ENCODE data around the gene INTS13. TPM values are rescaled to one million over a fixed set of nuclear protein-coding genes. Genes with fewer than 3 reads are reported as not detected.
A peak's percentile ranks its signal among the peaks of the same experiment; 100 is the strongest.

INTS13 gene
- total RNA-seq, 4 donors from 2014 or later: 6.4 to 120 (median 15.7) TPM

- 95 to 100% methylated on average over 5 of the region's 5 CpGs for WGBS, 2 donors (ENCODE audit: low coverage in 1 of 2)
Measured at GRCh38 chr12:26890784-26891183, 47.0 kb downstream of the INTS13 start.

GRCh38 chr12:26884765-26885576, 52.8 kb downstream of the INTS13 start:
- no peak overlapping the region for H3K4me3 ChIP-seq
- in situ Hi-C loops (cut with MboI; ENCODE audit: low pct_ligation_motif_present in 1 of 4, low pct_unique_long_range_greater_than_20kb in 1 of 4, low sequenced_read_pairs in 3 of 4): no loop called here

More at GRCh38 chr12:26890784-26891183, 47.0 kb downstream of the INTS13 start:
- in situ Hi-C loops (cut with MboI; ENCODE audit: low pct_ligation_motif_present in 1 of 4, low pct_unique_long_range_greater_than_20kb in 1 of 4, low sequenced_read_pairs in 3 of 4) (no loop called here), intact Hi-C loops (cut with DNase I; ENCODE audit: low total_unique reads) (no loop called here)
- TF ChIP-seq CTCF (IDR thresholded peaks at IDR 0.05) (no peak), EP300 (IDR thresholded peaks at IDR 0.05; ENCODE audit: low read depth) (no peak), POLR2A (IDR thresholded peaks at IDR 0.05) (no peak), POLR2AphosphoS5 (IDR thresholded peaks at IDR 0.05) (no peak)
- Histone ChIP-seq H3K27ac (no peak overlapping the region), H3K4me3 (no peak overlapping the region), H3K9me3 (no peaks in the 10 kb centered on the region), H3K36me3 (no peaks in the 10 kb centered on the region), H3K4me1 (no peaks in the 10 kb centered on the region), H3K27me3 (no peaks in the 10 kb centered on the region)
- DNase-seq: no peak

GRCh38 chr12:26880625-26881024, 57.2 kb downstream of the INTS13 start:
- DNase-seq: no peak
- Histone ChIP-seq H3K27ac (no peak overlapping the region), H3K4me1 (peaks cover 6 to 14% (median 11%) of the 10 kb centered on the region in 4 donors)

More at GRCh38 chr12:26884765-26885576, 52.8 kb downstream of the INTS13 start:
- Histone ChIP-seq H3K36me3 (no peaks in the 10 kb centered on the region), H3K4me1 (peaks cover 0 to 3% (median 2%) of the 10 kb centered on the region in 4 donors), H3K9me3 (no peaks in the 10 kb centered on the region), H3K27ac (no peak overlapping the region), H3K27me3 (no peaks in the 10 kb centered on the region)
- DNase-seq: peak; percentile 89
- 10 to 15% methylated on average over 6 to 16 of the region's 16 CpGs for WGBS, 2 donors (ENCODE audit: low coverage in 1 of 2)
- intact Hi-C loops (cut with DNase I; ENCODE audit: low total_unique reads): loop anchor here (5.0 kb wide), 1 partner anchor 33 kb away; no protein-coding TSS in a partner anchor
- TF ChIP-seq EP300 (IDR thresholded peaks at IDR 0.05; ENCODE audit: low read depth) (no peak), CTCF (IDR thresholded peaks at IDR 0.05) (peak; percentile 92 to 97 (median 95))

More at GRCh38 chr12:26880625-26881024, 57.2 kb downstream of the INTS13 start:
- no peaks in the 10 kb centered on the region for H3K36me3 ChIP-seq
- intact Hi-C loops (cut with DNase I; ENCODE audit: low total_unique reads): no loop called here
- H3K4me3 ChIP-seq: no peak overlapping the region
- 70% methylated on average over 2 of the region's 2 CpGs; no CpG with 5 or more reads in 1 of the 2 donors for WGBS, 2 donors (ENCODE audit: low coverage in 1 of 2)
- in situ Hi-C loops (cut with MboI; ENCODE audit: low pct_ligation_motif_present in 1 of 4, low pct_unique_long_range_greater_than_20kb in 1 of 4, low sequenced_read_pairs in 3 of 4): no loop called here
- no peaks in the 10 kb centered on the region for H3K9me3 ChIP-seq
- TF ChIP-seq CTCF (IDR thresholded peaks at IDR 0.05) (no peak), POLR2A (IDR thresholded peaks at IDR 0.05) (no peak), POLR2AphosphoS5 (IDR thresholded peaks at IDR 0.05) (no peak), EP300 (IDR thresholded peaks at IDR 0.05; ENCODE audit: low read depth) (no peak)
- no peaks in the 10 kb centered on the region for H3K27me3 ChIP-seq
